Caco-2 (cell line): ENCODE data around the gene PRCC. TPM values are rescaled to one million over a fixed set of nuclear protein-coding genes. Genes with fewer than 3 reads are reported as not detected.

Experiments used
- BruUV-seq: library from RNA; stranded (reverse); fragments of 400-500 nt; replicated peaks from 2 replicates; lab custom pipeline; 2021; lab: Mats Ljungman, UMichigan
- CTCF ChIA-PET: fragments of 300-600 bp; sonication (Branson Sonifier 250); formaldehyde crosslinking; loops from one replicate; lab custom pipeline; 2022; ENCODE audit warnings: antibody characterized with exemption; lab: Charles Lee
- POLR2A ChIA-PET: fragments of 300-600 bp; sonication (Branson Sonifier 250); formaldehyde crosslinking; loops from one replicate; lab custom pipeline; 2022; ENCODE audit warnings: antibody characterized with exemption; lab: Charles Lee
- DNase-seq, 2 experiments: peaks; one replicate each; pipeline versions ENCODE4 v3.0.0 to v3.0.0-alpha.2; 2020 to 2022
- H3K27me3 ChIP-seq: replicated peaks from 2 replicates; pipeline ENCODE4 v1.6.0; 2011; ENCODE audit warnings: low read length; ENCODE audit not compliant: control insufficient read depth, insufficient read depth
- H3K36me3 ChIP-seq: 2 replicates; pipeline ENCODE4 v1.5.1; 2011; ENCODE audit warnings: low read length; ENCODE audit not compliant: control insufficient read depth, insufficient read depth
- H3K4me1 ChIP-seq: fragments of 250-450 bp; sonication (Bioruptor Pico); 2 replicates; pipeline ENCODE4 v1.5.1; 2020; ENCODE audit warnings: mild to moderate bottlenecking
- H3K4me3 ChIP-seq: 2 replicates; pipeline ENCODE4 v1.5.1; 2011; ENCODE audit warnings: low read depth, mild to moderate bottlenecking, control low read depth, low read length
- H3K9me3 ChIP-seq: fragments of 250-450 bp; sonication (Bioruptor Pico); 2 replicates; pipeline ENCODE4 v1.5.1; 2020; ENCODE audit warnings: mild to moderate bottlenecking, moderate library complexity
- H3K27ac Mint-ChIP-seq: one replicate; pipeline ENCODE4 v1.8.0; 2022; ENCODE audit warnings: mixed read lengths; ENCODE audit not compliant: unreplicated experiment
- H3K27me3 Mint-ChIP-seq: one replicate; pipeline ENCODE4 v1.8.0; 2022; ENCODE audit warnings: mixed read lengths; ENCODE audit not compliant: insufficient read depth, unreplicated experiment
- H3K36me3 Mint-ChIP-seq: one replicate; pipeline ENCODE4 v1.8.0; 2022; ENCODE audit warnings: mild to moderate bottlenecking, mixed read lengths; ENCODE audit not compliant: insufficient read depth, unreplicated experiment
- H3K4me1 Mint-ChIP-seq: one replicate; pipeline ENCODE4 v1.8.0; 2022; ENCODE audit warnings: low read depth, mixed read lengths; ENCODE audit not compliant: unreplicated experiment
- H3K4me3 Mint-ChIP-seq: one replicate; pipeline ENCODE4 v1.8.0; 2022; ENCODE audit warnings: mild to moderate bottlenecking, moderate library complexity, mixed read lengths; ENCODE audit not compliant: unreplicated experiment
- H3K9me3 Mint-ChIP-seq: one replicate; pipeline ENCODE4 v1.8.0; 2022; ENCODE audit warnings: mixed read lengths; ENCODE audit not compliant: unreplicated experiment
- intact Hi-C: fragments of 100-400 bp; cut with micrococcal nuclease; formaldehyde crosslinking; loops from one replicate; pipeline ENCODE4 v1.10.0; 2022; ENCODE audit not compliant: unreplicated experiment
- total RNA-seq: library from RNA; stranded (reverse); gene quantifications from 2 replicates; pipeline ENCODE4 v1.2.3, GENCODE V29; 2022
- TF ChIP-seq, protein P1 (sequence below), 2 experiments: fragments of 200-600 bp in 1 of 2; IDR thresholded peaks; 1 replicate in 1 of 2; 2 replicates in 1 of 2; pipeline versions ENCODE4 v1.5.1 to v1.8.0; 2011 to 2022; ENCODE audit warnings: antibody characterized with exemption in 1 of 2, control low read depth in 1 of 2, inconsistent platforms in 1 of 2, low read depth in 1 of 2, low read length in 1 of 2, mild to moderate bottlenecking in 1 of 2, moderate library complexity in 1 of 2; ENCODE audit not compliant: insufficient read depth in 1 of 2, severe bottlenecking in 1 of 2, unreplicated experiment in 1 of 2

Gene PRCC
- total RNA-seq, 1 experiment from 2014 or later: 101 TPM

- ChIA-PET POLR2A (no interaction called here), CTCF (no interaction called here)
- no peaks in the 10 kb centered on the region for H3K27me3 ChIP-seq
- TF ChIP-seq, protein P1, sequence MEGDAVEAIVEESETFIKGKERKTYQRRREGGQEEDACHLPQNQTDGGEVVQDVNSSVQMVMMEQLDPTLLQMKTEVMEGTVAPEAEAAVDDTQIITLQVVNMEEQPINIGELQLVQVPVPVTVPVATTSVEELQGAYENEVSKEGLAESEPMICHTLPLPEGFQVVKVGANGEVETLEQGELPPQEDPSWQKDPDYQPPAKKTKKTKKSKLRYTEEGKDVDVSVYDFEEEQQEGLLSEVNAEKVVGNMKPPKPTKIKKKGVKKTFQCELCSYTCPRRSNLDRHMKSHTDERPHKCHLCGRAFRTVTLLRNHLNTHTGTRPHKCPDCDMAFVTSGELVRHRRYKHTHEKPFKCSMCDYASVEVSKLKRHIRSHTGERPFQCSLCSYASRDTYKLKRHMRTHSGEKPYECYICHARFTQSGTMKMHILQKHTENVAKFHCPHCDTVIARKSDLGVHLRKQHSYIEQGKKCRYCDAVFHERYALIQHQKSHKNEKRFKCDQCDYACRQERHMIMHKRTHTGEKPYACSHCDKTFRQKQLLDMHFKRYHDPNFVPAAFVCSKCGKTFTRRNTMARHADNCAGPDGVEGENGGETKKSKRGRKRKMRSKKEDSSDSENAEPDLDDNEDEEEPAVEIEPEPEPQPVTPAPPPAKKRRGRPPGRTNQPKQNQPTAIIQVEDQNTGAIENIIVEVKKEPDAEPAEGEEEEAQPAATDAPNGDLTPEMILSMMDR (IDR thresholded peaks at IDR 0.05; ENCODE audit: insufficient read depth in 1 of 2, low read depth in 1 of 2, low read length in 1 of 2, severe bottlenecking in 1 of 2, unreplicated experiment in 1 of 2): no peak
- BruUV-seq: no TSS peak
- DNase-seq: no peak
- intact Hi-C loops: no loop called here
- H3K4me1 Mint-ChIP-seq: no peaks in the 10 kb centered on the region
- no peaks in the 10 kb centered on the region for H3K9me3 ChIP-seq
- H3K4me3 Mint-ChIP-seq: no peak overlapping the region
- H3K27ac Mint-ChIP-seq: no peak overlapping the region
- H3K36me3 Mint-ChIP-seq: no peaks in the 10 kb centered on the region
- H3K4me3 ChIP-seq: no peak overlapping the region
- peaks cover 10% of the 10 kb centered on the region for H3K27me3 Mint-ChIP-seq
- H3K9me3 Mint-ChIP-seq: peaks cover 10% of the 10 kb centered on the region
- H3K36me3 ChIP-seq: no peaks in the 10 kb centered on the region
- H3K4me1 ChIP-seq: no peaks in the 10 kb centered on the region
Observed at GRCh38 chr1:156842618-156843300, 75.4 kb downstream of the PRCC start.

GRCh38 chr1:156844102-156844501, 76.8 kb downstream of the PRCC start:
- Histone ChIP-seq H3K36me3 (no peaks in the 10 kb centered on the region), H3K27me3 (no peaks in the 10 kb centered on the region), H3K4me1 (no peaks in the 10 kb centered on the region), H3K9me3 (no peaks in the 10 kb centered on the region), H3K4me3 (no peak overlapping the region)
- H3K4me1 Mint-ChIP-seq: no peaks in the 10 kb centered on the region
- H3K9me3 Mint-ChIP-seq: peaks cover 10% of the 10 kb centered on the region
- H3K36me3 Mint-ChIP-seq: no peaks in the 10 kb centered on the region
- peaks cover 8% of the 10 kb centered on the region for H3K27me3 Mint-ChIP-seq
- no TSS peak for BruUV-seq
- H3K27ac Mint-ChIP-seq: no peak overlapping the region
- intact Hi-C loops: no loop called here
- ChIA-PET POLR2A (no interaction called here), CTCF (no interaction called here)
- no peak for DNase-seq
- TF ChIP-seq, protein P1 (IDR thresholded peaks at IDR 0.05; ENCODE audit: insufficient read depth in 1 of 2, low read depth in 1 of 2, low read length in 1 of 2, severe bottlenecking in 1 of 2, unreplicated experiment in 1 of 2): no peak
- no peak overlapping the region for H3K4me3 Mint-ChIP-seq

GRCh38 chr1:156844638-156845037, 77.3 kb downstream of the PRCC start:
- Histone ChIP-seq H3K36me3 (no peaks in the 10 kb centered on the region), H3K4me1 (no peaks in the 10 kb centered on the region), H3K27me3 (no peaks in the 10 kb centered on the region), H3K9me3 (no peaks in the 10 kb centered on the region), H3K4me3 (no peak overlapping the region)
- Mint-ChIP-seq H3K4me3 (no peak overlapping the region), H3K4me1 (no peaks in the 10 kb centered on the region), H3K27ac (no peak overlapping the region), H3K9me3 (peaks cover 10% of the 10 kb centered on the region), H3K27me3 (peaks cover 8% of the 10 kb centered on the region), H3K36me3 (no peaks in the 10 kb centered on the region)
- CTCF ChIA-PET: no interaction called here
- POLR2A ChIA-PET: no interaction called here
- TF ChIP-seq, protein P1 (IDR thresholded peaks at IDR 0.05; ENCODE audit: insufficient read depth in 1 of 2, low read depth in 1 of 2, low read length in 1 of 2, severe bottlenecking in 1 of 2, unreplicated experiment in 1 of 2): no peak
- intact Hi-C loops: no loop called here
- no peak for DNase-seq
- BruUV-seq: no TSS peak
